Esophagus squamous epithelium (tissue), 4 donors: Measurements from ENCODE around the gene TIMM29.

Experiments used
- POLR2A ChIP-seq, 4 donors: fragments of 450-650 bp; IDR thresholded peaks; one replicate each; pipeline ENCODE4 v1.6.1; 2017; ENCODE audit warnings: antibody characterized with exemption in 4 of 4, mild to moderate bottlenecking in 4 of 4, moderate library complexity in 3 of 4
- TF ChIP-seq, protein P1 (sequence below), 6 experiments: fragments of 450-650 bp in 4 of 6; fragments of 200-600 bp in 2 of 6; sonication (generic) in 2 of 6; IDR thresholded peaks; one replicate each; pipeline ENCODE4 v1.5.1; 2016 to 2019; ENCODE audit warnings: antibody characterized with exemption in 6 of 6, mild to moderate bottlenecking in 4 of 6, moderate library complexity in 4 of 6

DNA sequence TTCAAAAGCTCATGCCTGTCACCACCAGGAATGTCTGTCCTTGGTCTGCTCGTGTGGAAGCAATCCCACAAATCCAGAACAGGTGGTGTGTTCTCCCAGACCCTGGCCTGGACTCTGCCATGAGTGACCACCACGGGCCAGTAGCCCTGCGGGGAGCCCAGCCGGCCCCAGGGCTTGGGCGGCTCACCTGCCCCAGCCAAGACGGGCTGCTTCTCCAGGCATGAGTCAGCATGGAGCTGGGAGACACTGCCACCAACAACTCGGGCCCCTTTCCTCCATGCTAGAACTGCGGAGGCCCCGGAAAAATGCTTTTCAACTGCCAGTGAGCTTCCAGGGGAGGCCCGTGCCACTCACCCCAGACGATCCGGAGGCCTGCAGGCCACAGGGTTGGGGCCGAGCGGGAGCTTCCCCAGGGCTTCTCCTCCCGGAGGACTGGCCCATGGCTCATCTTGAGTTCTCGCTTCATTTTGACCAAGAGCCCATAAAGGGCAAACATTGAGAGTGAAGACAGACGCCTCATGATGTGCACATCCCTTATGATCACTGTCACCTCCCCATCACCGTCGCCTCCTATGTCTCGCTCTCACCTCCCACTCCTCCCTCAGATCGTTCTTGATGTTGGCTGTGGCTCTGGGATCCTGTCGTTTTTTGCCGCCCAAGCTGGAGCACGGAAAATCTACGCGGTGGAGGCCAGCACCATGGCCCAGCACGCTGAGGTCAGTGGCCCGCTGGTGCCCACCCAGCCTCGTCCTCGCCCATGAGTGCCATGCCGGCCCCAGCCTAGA lies 16.8 kb upstream of the TIMM29 start:
- TF ChIP-seq, protein P1, sequence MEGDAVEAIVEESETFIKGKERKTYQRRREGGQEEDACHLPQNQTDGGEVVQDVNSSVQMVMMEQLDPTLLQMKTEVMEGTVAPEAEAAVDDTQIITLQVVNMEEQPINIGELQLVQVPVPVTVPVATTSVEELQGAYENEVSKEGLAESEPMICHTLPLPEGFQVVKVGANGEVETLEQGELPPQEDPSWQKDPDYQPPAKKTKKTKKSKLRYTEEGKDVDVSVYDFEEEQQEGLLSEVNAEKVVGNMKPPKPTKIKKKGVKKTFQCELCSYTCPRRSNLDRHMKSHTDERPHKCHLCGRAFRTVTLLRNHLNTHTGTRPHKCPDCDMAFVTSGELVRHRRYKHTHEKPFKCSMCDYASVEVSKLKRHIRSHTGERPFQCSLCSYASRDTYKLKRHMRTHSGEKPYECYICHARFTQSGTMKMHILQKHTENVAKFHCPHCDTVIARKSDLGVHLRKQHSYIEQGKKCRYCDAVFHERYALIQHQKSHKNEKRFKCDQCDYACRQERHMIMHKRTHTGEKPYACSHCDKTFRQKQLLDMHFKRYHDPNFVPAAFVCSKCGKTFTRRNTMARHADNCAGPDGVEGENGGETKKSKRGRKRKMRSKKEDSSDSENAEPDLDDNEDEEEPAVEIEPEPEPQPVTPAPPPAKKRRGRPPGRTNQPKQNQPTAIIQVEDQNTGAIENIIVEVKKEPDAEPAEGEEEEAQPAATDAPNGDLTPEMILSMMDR (IDR thresholded peaks at IDR 0.05), result no peak
- TF ChIP-seq POLR2A (IDR thresholded peaks at IDR 0.05), result no peak
